WTC11 (cell line): ENCODE measurements around the gene TIMM13. TPM values are rescaled to one million over a fixed set of nuclear protein-coding genes. Genes with fewer than 3 reads are reported as not detected.
"Not testable (repeated sequence)": the region's sequence is repeated elsewhere in the genome, so short reads cannot be mapped to it uniquely, and the experiment has no call there.

Experiments used
- ATAC-seq: fragments of 200-7000 bp; cut with Tn5 transposase; 2 replicates; pipeline ENCODE4 v1.10.0; 2021; ENCODE audit warnings: mild to moderate bottlenecking, moderate library complexity
- CTCF ChIA-PET: fragments of 300-600 bp; sonication (Branson Sonifier 250); formaldehyde crosslinking; loops from one replicate; lab custom pipeline; 2021; ENCODE audit warnings: antibody characterized with exemption; lab: Charles Lee
- POLR2A ChIA-PET: fragments of 350-600 bp; sonication (Branson Sonifier 250); formaldehyde crosslinking; loops from one replicate; lab custom pipeline; 2021; ENCODE audit warnings: antibody characterized with exemption; lab: Charles Lee
- DNase-seq: peaks from one replicate; pipeline ENCODE4 v3.0.0; 2021; ENCODE audit warnings: low spot score
- H3K27ac Mint-ChIP-seq: 2 replicates; pipeline ENCODE4 v1.8.0; 2021; ENCODE audit warnings: mixed read lengths
- H3K27me3 Mint-ChIP-seq: 2 replicates; pipeline ENCODE4 v1.8.0; 2021; ENCODE audit warnings: low read depth, mild to moderate bottlenecking, moderate library complexity, mixed read lengths
- H3K36me3 Mint-ChIP-seq: 2 replicates; pipeline ENCODE4 v1.8.0; 2021; ENCODE audit warnings: mixed read lengths
- H3K4me1 Mint-ChIP-seq: 2 replicates; pipeline ENCODE4 v1.8.0; 2022; ENCODE audit warnings: mixed read lengths
- H3K4me3 Mint-ChIP-seq: 2 replicates; pipeline ENCODE4 v1.8.0; 2021; ENCODE audit warnings: mild to moderate bottlenecking, moderate library complexity, mixed read lengths
- H3K9me3 Mint-ChIP-seq: 2 replicates; pipeline ENCODE4 v1.8.0; 2021; ENCODE audit warnings: mixed read lengths
- ATF3 ChIP-seq: sonication (generic); formaldehyde crosslinking; conservative IDR thresholded peaks from 2 replicates; pipeline ENCODE4 v1.8.1; 2022; ENCODE audit warnings: mild to moderate bottlenecking, missing genetic modification reagents
- GABPB1 ChIP-seq: sonication (generic); formaldehyde crosslinking; IDR thresholded peaks from 2 replicates; pipeline ENCODE4 v1.8.1; 2023; ENCODE audit warnings: mild to moderate bottlenecking, missing genetic modification reagents
- RORB ChIP-seq: fragments of 250-450 bp; sonication (Bioruptor Pico); IDR thresholded peaks from 2 replicates; pipeline ENCODE4 v1.9.0; 2021; ENCODE audit warnings: mild to moderate bottlenecking
- TEAD4 ChIP-seq: sonication (generic); formaldehyde crosslinking; IDR thresholded peaks from 2 replicates; pipeline ENCODE4 v1.8.0; 2022; ENCODE audit warnings: mild to moderate bottlenecking, missing genetic modification reagents
- ZNF121 ChIP-seq: sonication (generic); formaldehyde crosslinking; IDR thresholded peaks from 2 replicates; pipeline ENCODE4 v1.8.0; 2023; ENCODE audit warnings: missing genetic modification reagents
- ZNF138 ChIP-seq: sonication (generic); formaldehyde crosslinking; conservative IDR thresholded peaks from 2 replicates; pipeline ENCODE4 v1.8.1; 2022; ENCODE audit warnings: mild to moderate bottlenecking, moderate library complexity, missing genetic modification reagents
- ZNF232 ChIP-seq: sonication (generic); formaldehyde crosslinking; IDR thresholded peaks from 2 replicates; pipeline ENCODE4 v1.8.0; 2022; ENCODE audit warnings: mild to moderate bottlenecking, missing genetic modification reagents
- ZNF396 ChIP-seq: fragments of 250-450 bp; sonication (Bioruptor Pico); IDR thresholded peaks from 2 replicates; pipeline ENCODE4 v1.8.0; 2021; ENCODE audit warnings: mild to moderate bottlenecking, moderate library complexity, borderline replicate concordance
- ZNF532 ChIP-seq: fragments of 250-450 bp; sonication (Bioruptor Pico); IDR thresholded peaks from 2 replicates; pipeline ENCODE4 v1.9.0; 2021; ENCODE audit warnings: mild to moderate bottlenecking, borderline replicate concordance
- total RNA-seq: library from RNA; stranded (reverse); gene quantifications from 3 replicates; pipeline ENCODE4 v1.2.3, GENCODE V29; 2021

TIMM13 gene
- total RNA-seq, 1 experiment from 2014 or later, result 342 TPM

GRCh38 chr19:2399582-2399981 lies 27.8 kb downstream of the TIMM13 start (continued):
- no peak for TF ChIP-seq ATF3 (CRISPR knock-in tag)
- TF ChIP-seq, all 79 proteins: peak for 0

GRCh38 chr19:2398735-2399305 lies 28.6 kb downstream of the TIMM13 start:
- ATAC-seq (no peak), DNase-seq (no peak)
- no peak overlapping the region for H3K27ac Mint-ChIP-seq
- H3K27me3 Mint-ChIP-seq, result peaks cover 7% of the 10 kb centered on the region
- H3K4me3 Mint-ChIP-seq, result no peak overlapping the region
- H3K9me3 Mint-ChIP-seq, result peaks cover 5% of the 10 kb centered on the region
- H3K36me3 Mint-ChIP-seq, result no peaks in the 10 kb centered on the region
- TF ChIP-seq ZNF138, result no peak
- TF ChIP-seq ZNF396 (CRISPR knock-in tag), result no peak
- no peak for TF ChIP-seq ZNF232 (CRISPR knock-in tag)
- no peak for TF ChIP-seq ZNF532 (CRISPR knock-in tag)
- no peak for TF ChIP-seq TEAD4 (CRISPR knock-in tag)
- no peak for TF ChIP-seq ZNF121 (CRISPR knock-in tag)
- no peak for TF ChIP-seq RORB (CRISPR knock-in tag)
- ChIA-PET CTCF (interaction anchor here (0.6 to 1.3 kb wide), 3 partner anchors 9 to 83 kb away, joined by 3 to 5 read pairs (median 4); no protein-coding TSS in a partner anchor), POLR2A (no interaction called here)
- no peaks in the 10 kb centered on the region for H3K4me1 Mint-ChIP-seq

- H3K27ac Mint-ChIP-seq, DNase-seq, H3K36me3 Mint-ChIP-seq, ATAC-seq, H3K9me3 Mint-ChIP-seq, H3K4me1 Mint-ChIP-seq, H3K4me3 Mint-ChIP-seq, CTCF ChIA-PET, POLR2A ChIA-PET, H3K27me3 Mint-ChIP-seq: not testable (repeated sequence)
These were observed 30.2 kb downstream of the TIMM13 start for GRCh38 chr19:2397173-2397572.

GRCh38 chr19:2395293-2395829 lies 32.0 kb downstream of the TIMM13 start:
- H3K27ac Mint-ChIP-seq, H3K4me3 Mint-ChIP-seq, ATAC-seq, H3K27me3 Mint-ChIP-seq, H3K9me3 Mint-ChIP-seq, POLR2A ChIA-PET, DNase-seq, H3K4me1 Mint-ChIP-seq, H3K36me3 Mint-ChIP-seq, CTCF ChIA-PET: not testable (repeated sequence)

- H3K4me3 Mint-ChIP-seq, result no peak overlapping the region
- H3K27me3 Mint-ChIP-seq, result no peaks in the 10 kb centered on the region
- ATAC-seq, result no peak
- CTCF ChIA-PET, result interaction anchor here (1.1 to 2.6 kb wide), 2 partner anchors 119 to 239 kb away, joined by 5 to 7 read pairs; no protein-coding TSS in a partner anchor
- no peaks in the 10 kb centered on the region for H3K4me1 Mint-ChIP-seq
- TF ChIP-seq GABPB1 (CRISPR knock-in tag) (peak; percentile 87), ZNF396 (CRISPR knock-in tag) (no peak), ZNF121 (CRISPR knock-in tag) (no peak)
- TF ChIP-seq, all 79 proteins: peak for 1
- POLR2A ChIA-PET, result no interaction called here
- DNase-seq, result no peak
- no peaks in the 10 kb centered on the region for H3K36me3 Mint-ChIP-seq
- no peak overlapping the region for H3K27ac Mint-ChIP-seq
- peaks cover 8% of the 10 kb centered on the region for H3K9me3 Mint-ChIP-seq
These were observed 32.7 kb downstream of the TIMM13 start for GRCh38 chr19:2394442-2395292.
